OCI-LY1 (cell line): ENCODE results near the gene NEDD4L.

Source experiments
- H2AFZ ChIP-seq: fragments of 200-600 bp; sonication (generic), shearing (Covaris generic); 2 replicates; pipeline ENCODE4 v1.6.0; 2014; ENCODE audit warnings: antibody characterized with exemption, mild to moderate bottlenecking, low read length
- H3F3A ChIP-seq: fragments of 200-600 bp; sonication (generic), shearing (Covaris generic); 2 replicates; pipeline ENCODE4 v1.6.0; 2014; ENCODE audit warnings: mild to moderate bottlenecking, antibody characterized with exemption, low read length, moderate library complexity; ENCODE audit not compliant: insufficient read depth
- H3K27ac ChIP-seq: fragments of 200-600 bp; sonication (generic); 2 replicates; pipeline ENCODE4 v1.5.1; 2014; ENCODE audit warnings: low read length, mixed run types, mild to moderate bottlenecking, low read depth; ENCODE audit not compliant: poor library complexity, severe bottlenecking
- H3K27me3 ChIP-seq: fragments of 200-600 bp; sonication (generic); 2 replicates; pipeline ENCODE4 v1.6.0; 2014; ENCODE audit warnings: antibody characterized with exemption, mild to moderate bottlenecking, low read length, moderate library complexity; ENCODE audit not compliant: insufficient read depth
- H3K36me3 ChIP-seq: fragments of 200-600 bp; sonication (generic); 2 replicates; pipeline ENCODE4 v1.6.1; 2014; ENCODE audit warnings: mild to moderate bottlenecking, antibody characterized with exemption, low read length, moderate library complexity, mixed read lengths; ENCODE audit not compliant: insufficient read depth
- H3K4me1 ChIP-seq: fragments of 200-600 bp; sonication (generic); 2 replicates; pipeline ENCODE4 v1.5.1; 2014; ENCODE audit warnings: mild to moderate bottlenecking, low read length, moderate library complexity; ENCODE audit not compliant: insufficient read depth, severe bottlenecking
- H3K4me2 ChIP-seq: fragments of 200-600 bp; sonication (generic), shearing (Covaris generic); 2 replicates; pipeline ENCODE4 v1.6.1; 2014; ENCODE audit warnings: low read length
- H3K4me3 ChIP-seq: fragments of 200-600 bp; sonication (generic); 2 replicates; pipeline ENCODE4 v1.5.1; 2014; ENCODE audit warnings: low read length, low read depth, mild to moderate bottlenecking, mixed read lengths; ENCODE audit not compliant: poor library complexity, severe bottlenecking
- H3K79me2 ChIP-seq: fragments of 200-600 bp; shearing (Covaris generic); 2 replicates; pipeline ENCODE4 v1.6.1; 2016; ENCODE audit warnings: mixed run types, low read length, mixed read lengths; ENCODE audit not compliant: insufficient read depth
- H3K9ac ChIP-seq: fragments of 200-600 bp; sonication (generic), shearing (Covaris generic); 2 replicates; pipeline ENCODE4 v1.6.1; 2014; ENCODE audit warnings: mild to moderate bottlenecking, low read length, mixed read lengths
- H3K9me2 ChIP-seq: fragments of 200-600 bp; sonication (generic), shearing (Covaris generic); 2 replicates; pipeline ENCODE4 v1.6.1; 2014; ENCODE audit warnings: low read depth, mild to moderate bottlenecking, low read length, mixed read lengths
- H3K9me3 ChIP-seq: fragments of 200-600 bp; shearing (Covaris generic); 2 replicates; pipeline ENCODE4 v1.6.1; 2014; ENCODE audit warnings: low read length, mixed read lengths
- H4K20me1 ChIP-seq: fragments of 200-600 bp; sonication (generic), shearing (Covaris generic); 2 replicates; pipeline ENCODE4 v1.6.0; 2016; ENCODE audit warnings: mild to moderate bottlenecking, low read length; ENCODE audit not compliant: insufficient read depth
- EZH2 ChIP-seq: fragments of 200-600 bp; sonication (generic), shearing (Covaris generic); IDR thresholded peaks from 2 replicates; pipeline ENCODE4 v1.8.0; 2017; ENCODE audit warnings: borderline replicate concordance, mixed run types, mild to moderate bottlenecking, antibody characterized with exemption, low read length, moderate library complexity, mixed read lengths
- TF ChIP-seq, protein P1 (sequence below): fragments of 200-600 bp; sonication (generic), shearing (Covaris generic); IDR thresholded peaks from 2 replicates; pipeline ENCODE4 v1.5.1; 2017; ENCODE audit warnings: mild to moderate bottlenecking, antibody characterized with exemption, low read length, moderate library complexity, mixed read lengths

NEDD4L gene

DNA sequence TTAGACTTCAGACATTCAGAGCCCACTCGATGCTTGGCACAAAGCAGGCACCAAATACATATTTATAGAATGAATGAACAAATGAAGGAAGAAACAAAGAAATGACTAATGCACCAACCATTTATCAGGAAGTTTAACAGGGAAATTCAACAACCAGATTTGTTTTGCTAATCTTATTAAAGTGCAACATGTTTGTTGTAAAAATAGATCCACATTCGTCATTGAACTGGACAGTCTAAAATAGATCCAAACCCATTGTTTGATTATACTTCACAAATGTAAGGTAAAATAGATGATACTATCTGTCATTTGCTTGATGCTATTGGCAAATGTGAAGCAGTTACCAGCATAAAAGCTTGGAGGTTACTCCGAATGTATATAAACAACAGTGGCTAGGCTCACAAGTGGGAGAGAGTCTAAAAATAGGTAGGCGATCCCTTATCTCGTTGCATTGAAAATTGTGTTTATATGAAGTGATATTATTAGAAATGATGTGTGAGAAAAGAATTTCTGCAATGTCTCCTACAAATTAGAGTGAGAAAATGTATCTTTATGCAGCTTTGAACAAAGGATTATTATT, 246.2 kb downstream of the NEDD4L start:
- Histone ChIP-seq H3K4me2 (no peak overlapping the region), H3K9ac (no peak overlapping the region), H3K4me1 (no peaks in the 10 kb centered on the region), H3K9me3 (no peaks in the 10 kb centered on the region), H3K27ac (no peak overlapping the region), H3K4me3 (no peak overlapping the region), H3F3A (no peaks in the 10 kb centered on the region), H2AFZ (no peak overlapping the region), H3K9me2 (no peaks in the 10 kb centered on the region), H4K20me1 (no peaks in the 10 kb centered on the region), H3K79me2 (no peaks in the 10 kb centered on the region), H3K27me3 (no peaks in the 10 kb centered on the region), H3K36me3 (no peaks in the 10 kb centered on the region)
- no peak for TF ChIP-seq EZH2
- TF ChIP-seq, protein P1, sequence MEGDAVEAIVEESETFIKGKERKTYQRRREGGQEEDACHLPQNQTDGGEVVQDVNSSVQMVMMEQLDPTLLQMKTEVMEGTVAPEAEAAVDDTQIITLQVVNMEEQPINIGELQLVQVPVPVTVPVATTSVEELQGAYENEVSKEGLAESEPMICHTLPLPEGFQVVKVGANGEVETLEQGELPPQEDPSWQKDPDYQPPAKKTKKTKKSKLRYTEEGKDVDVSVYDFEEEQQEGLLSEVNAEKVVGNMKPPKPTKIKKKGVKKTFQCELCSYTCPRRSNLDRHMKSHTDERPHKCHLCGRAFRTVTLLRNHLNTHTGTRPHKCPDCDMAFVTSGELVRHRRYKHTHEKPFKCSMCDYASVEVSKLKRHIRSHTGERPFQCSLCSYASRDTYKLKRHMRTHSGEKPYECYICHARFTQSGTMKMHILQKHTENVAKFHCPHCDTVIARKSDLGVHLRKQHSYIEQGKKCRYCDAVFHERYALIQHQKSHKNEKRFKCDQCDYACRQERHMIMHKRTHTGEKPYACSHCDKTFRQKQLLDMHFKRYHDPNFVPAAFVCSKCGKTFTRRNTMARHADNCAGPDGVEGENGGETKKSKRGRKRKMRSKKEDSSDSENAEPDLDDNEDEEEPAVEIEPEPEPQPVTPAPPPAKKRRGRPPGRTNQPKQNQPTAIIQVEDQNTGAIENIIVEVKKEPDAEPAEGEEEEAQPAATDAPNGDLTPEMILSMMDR = no peak

DNA sequence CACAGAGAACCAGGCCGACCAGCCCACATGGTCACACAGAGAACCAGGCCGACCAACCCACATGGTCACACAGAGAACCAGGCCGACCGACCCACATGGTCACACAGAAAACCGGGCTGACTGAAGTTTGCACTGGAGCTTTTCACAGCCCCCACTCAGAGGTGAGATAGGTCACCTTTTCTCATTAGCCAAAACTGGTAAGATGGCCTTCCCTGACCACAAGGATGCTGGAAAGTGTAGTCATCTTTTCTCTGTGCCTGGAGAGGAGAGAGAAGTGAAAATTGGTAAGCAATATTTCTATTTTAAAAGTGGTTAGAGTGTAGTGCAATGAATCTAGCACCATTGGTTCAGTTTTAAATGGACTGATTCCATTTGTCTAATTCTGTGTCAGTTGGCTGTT, 247.1 kb downstream of the NEDD4L start:
- H3K9me2 ChIP-seq = no peaks in the 10 kb centered on the region
- H3K27me3 ChIP-seq = no peaks in the 10 kb centered on the region
- no peak overlapping the region for H3K4me3 ChIP-seq
- H2AFZ ChIP-seq = no peak overlapping the region
- H3K9me3 ChIP-seq = no peaks in the 10 kb centered on the region
- no peaks in the 10 kb centered on the region for H3K79me2 ChIP-seq
- TF ChIP-seq, protein P1 = no peak
- no peak for TF ChIP-seq EZH2
- no peak overlapping the region for H3K4me2 ChIP-seq
- no peaks in the 10 kb centered on the region for H3F3A ChIP-seq
- H4K20me1 ChIP-seq = no peaks in the 10 kb centered on the region
- H3K36me3 ChIP-seq = no peaks in the 10 kb centered on the region
- no peak overlapping the region for H3K27ac ChIP-seq
- no peaks in the 10 kb centered on the region for H3K4me1 ChIP-seq
- no peak overlapping the region for H3K9ac ChIP-seq

DNA sequence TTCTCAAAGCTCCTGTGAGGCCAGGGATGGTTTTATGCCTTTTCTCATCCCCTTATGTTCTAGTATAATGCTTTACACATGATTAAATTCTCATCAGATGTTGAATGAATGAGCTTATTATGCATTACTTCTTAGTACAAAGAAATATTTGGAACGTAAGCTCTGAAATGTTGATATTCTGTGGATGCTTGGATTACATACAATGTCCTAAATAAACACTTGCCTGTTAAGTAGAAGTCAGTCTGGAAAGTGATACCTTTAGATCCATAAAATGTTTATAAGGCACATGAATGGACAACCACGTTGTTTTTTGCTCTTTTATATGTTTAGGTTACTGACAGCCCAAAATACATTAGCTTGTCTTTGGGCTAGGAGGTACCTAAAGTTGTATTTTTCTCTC, 248.6 kb downstream of the NEDD4L start:
- Histone ChIP-seq H3K9me3 (no peaks in the 10 kb centered on the region), H3K27me3 (no peaks in the 10 kb centered on the region), H3K36me3 (no peaks in the 10 kb centered on the region), H3K9me2 (no peaks in the 10 kb centered on the region), H3K4me1 (no peaks in the 10 kb centered on the region), H3K79me2 (no peaks in the 10 kb centered on the region), H3K4me3 (no peak overlapping the region), H2AFZ (no peak overlapping the region), H4K20me1 (no peaks in the 10 kb centered on the region), H3F3A (no peaks in the 10 kb centered on the region), H3K4me2 (no peak overlapping the region), H3K27ac (no peak overlapping the region), H3K9ac (no peak overlapping the region)
- TF ChIP-seq, protein P1 = no peak
- TF ChIP-seq EZH2 = no peak
